Fibroblast of gingiva (primary cell): ENCODE data around the gene DDX27.
"Not testable (repeated sequence)": the region's sequence is repeated elsewhere in the genome, so short reads cannot be mapped to it uniquely, and the experiment has no call there.

Experiments
- DNase-seq: peaks from one replicate; pipeline ENCODE4 v3.0.0-alpha.2; 2011; ENCODE audit warnings: low read depth

Gene DDX27

GRCh38 chr20:49219091-49219923 is at the start of gene DDX27:
DDX27 (plus strand) TSS chr20:49219416; CDS start chr20:49219449, 33 bp downstream.
- peak; percentile 98 for DNase-seq

DNA sequence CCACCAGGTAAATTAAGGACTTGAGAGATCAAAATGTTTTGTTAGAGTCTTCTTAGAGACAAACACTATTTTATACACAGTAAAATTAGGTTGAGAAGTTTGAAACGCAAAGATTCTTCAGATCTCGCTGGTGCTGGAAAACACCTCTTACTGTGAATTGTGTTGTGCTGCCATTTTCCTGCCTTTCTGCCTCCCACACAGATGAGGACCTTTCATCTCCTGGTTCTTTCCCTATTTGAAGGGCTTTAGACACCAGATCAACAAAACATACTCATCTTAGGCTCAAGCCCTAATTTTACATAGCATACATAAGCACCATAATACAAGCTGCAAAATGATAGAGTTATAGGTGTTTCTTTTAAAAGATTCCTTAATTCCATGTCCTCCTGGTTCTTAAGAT is 49.7 kb upstream of the DDX27 start:
- no peak for DNase-seq

GRCh38 chr20:49170714-49171113 is 48.5 kb upstream of the DDX27 start:
- no peak for DNase-seq

GRCh38 chr20:49171909-49172308 is 47.3 kb upstream of the DDX27 start:
- no peak for DNase-seq

- no peak for DNase-seq
Observed at GRCh38 chr20:49172413-49172812, 46.8 kb upstream of the DDX27 start.

DNA sequence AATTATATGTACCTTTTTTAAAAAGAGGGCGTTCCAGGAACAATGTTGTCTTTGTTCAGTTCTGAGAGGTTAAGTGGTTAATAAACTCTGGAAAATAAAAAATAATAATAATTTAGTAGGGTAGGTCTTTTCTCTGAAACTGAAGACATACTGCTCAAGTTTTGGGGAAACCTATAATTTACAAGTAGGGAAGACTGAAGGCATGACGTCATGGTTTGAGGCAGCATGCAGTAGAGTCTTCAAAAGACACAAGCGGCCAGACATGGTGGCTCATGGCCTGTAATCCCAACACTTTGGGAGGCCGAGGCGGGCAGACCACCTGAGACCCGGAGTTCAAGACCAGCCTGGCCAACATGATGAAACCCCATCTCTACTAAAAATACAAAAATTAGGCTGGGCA is 45.0 kb upstream of the DDX27 start:
- DNase-seq = no peak

GRCh38 chr20:49179368-49180277 is 39.6 kb upstream of the DDX27 start:
- no peak for DNase-seq

DNA sequence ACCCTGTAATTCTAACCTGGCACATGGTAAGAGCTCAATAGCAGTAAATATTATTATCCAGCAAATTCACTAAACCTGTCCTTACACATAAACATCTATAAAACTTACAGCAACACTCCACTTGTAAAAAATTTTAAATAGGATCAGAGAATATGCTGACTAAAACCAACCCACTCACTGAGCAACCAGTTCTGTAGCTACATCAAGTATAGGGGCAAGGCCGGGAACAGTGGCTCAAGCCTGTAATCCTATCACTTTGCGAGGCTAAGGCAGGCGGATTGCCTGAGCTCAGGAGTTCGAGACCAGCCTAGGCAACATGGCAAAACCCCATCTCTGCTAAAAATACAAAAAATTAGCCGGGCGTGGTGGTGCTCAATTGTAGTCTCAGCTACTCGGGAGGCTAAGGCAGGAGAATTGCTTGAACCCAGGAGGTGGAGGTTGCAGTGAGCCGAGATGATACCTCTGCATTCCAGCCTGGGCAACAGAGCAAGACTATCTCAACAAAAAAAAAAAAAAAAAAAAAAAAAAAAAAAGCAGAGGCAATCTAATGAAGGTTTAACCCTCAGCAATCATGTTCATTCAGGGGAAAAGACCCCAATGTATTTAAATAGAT is 37.8 kb upstream of the DDX27 start:
- DNase-seq = no peak

DNA sequence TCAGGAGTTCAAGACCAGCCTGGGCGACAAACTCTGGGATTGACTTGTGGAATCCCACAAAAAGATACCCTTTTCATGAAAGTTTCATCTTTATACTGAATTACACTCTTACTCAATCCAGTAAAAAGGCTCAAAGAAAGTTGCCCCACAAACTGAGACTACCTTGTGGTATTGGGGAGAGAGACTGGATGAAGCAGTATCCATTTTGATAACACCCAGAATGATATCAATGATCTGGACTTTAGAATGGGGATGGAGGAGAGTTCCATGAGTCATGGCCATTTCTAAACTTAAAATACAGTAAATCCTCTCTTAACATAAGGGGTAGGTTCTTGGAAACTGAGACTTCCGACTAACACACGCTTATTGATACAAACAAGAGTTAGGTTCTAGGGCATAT is 35.8 kb upstream of the DDX27 start:
- no peak for DNase-seq

DNA sequence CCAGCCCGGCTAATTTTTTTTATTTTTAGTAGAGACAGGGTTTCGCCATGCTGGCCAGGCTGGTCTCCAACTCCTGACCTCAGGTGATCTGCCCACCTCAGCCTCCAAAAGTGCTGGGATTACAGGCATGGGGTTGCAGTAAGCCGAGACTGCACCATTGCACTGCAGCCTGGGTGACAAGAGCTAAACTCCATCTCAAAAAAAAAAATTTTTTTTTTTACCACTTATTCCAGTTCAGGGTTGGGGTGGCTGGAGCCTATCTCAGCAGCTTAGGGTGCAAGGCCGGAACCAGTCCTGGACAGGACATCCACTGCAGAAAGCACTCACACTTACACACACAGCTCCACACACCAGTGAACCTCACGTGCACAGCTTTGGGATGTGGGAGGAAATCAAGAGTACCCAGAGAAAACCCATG is 35.1 kb upstream of the DDX27 start:
- DNase-seq = not testable (repeated sequence)

- DNase-seq = no peak
Observed at GRCh38 chr20:49184691-49185070, 34.5 kb upstream of the DDX27 start.

DNA sequence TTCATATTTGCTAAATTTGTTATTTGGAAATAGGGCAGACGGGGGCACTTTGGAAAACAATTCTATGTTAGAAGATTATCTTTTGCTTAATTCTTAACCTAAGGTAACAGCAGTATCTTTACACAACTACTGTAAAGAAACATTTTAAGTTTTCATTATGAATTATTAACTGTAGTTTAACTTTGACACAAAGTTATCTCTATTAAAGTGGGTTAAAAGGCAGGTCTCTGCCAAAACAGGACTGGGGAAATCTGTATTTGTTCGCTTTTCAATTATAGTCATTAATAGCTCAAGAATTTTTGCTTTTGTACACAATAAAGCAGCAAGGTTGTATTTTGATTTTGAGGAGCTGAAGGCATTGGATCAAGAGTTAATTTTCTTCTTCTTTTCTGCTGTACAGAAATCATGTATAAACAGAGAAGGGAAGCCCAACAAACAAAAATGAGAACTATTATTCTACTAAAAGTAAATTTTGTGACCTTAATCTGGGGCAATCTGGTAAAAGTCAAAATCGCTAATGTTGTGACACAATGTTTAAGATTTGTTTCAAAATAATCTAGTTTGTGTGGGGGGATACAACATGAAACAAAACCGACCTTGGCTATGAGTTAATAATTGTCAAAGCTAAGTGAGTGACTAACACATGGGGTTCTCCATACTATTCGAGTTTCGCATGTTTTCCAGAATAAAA is 34.0 kb upstream of the DDX27 start:
- DNase-seq = no peak

DNA sequence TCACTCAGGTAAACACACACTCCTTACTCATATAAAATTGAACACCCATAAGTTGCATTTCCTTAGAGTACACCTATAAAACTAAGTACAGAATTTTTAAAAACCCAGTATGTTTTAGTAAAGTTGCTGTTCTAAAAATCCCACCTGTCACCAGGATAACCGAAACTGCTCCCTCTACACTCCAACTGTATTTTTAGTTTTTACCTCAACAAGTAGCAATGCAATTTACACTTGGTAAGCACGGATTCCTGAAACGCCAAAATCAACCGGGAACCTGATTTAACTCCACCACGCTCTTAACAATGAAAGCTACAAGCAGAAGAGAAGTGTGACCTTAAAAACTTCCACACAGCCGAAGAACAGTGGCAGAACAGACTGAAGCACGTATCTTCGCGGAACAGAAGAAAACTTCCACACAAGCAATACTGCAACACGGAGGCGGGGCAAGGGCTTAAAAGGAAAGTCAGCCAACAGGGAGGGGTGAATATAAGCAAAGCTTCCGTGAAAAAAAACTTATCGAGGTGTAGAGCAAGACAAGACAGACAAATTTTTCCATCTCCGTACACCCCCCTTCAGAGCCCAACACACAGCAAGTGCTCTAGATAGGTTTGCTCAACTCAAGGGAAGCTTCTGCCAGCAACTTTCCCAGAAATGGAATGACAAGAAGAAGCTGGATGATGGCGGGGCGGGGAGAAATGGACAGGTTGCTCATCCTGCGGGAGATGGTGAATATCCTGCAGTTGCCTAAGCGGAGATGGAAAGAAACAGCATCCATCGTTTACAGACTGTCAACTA is 32.5 kb upstream of the DDX27 start:
- DNase-seq = peak; percentile 38

- no peak for DNase-seq
Observed at GRCh38 chr20:49187330-49187850, 31.8 kb upstream of the DDX27 start.

- peak; percentile 96 for DNase-seq
Observed at GRCh38 chr20:49187851-49188641, 31.2 kb upstream of the DDX27 start, which contains the start of gene STAU1. STAU1 (minus strand) TSS chr20:49188334; CDS start chr20:49166201, 22,133 bp downstream.

GRCh38 chr20:49192944-49193518 is 26.2 kb upstream of the DDX27 start:
- not testable (repeated sequence) for DNase-seq

DNA sequence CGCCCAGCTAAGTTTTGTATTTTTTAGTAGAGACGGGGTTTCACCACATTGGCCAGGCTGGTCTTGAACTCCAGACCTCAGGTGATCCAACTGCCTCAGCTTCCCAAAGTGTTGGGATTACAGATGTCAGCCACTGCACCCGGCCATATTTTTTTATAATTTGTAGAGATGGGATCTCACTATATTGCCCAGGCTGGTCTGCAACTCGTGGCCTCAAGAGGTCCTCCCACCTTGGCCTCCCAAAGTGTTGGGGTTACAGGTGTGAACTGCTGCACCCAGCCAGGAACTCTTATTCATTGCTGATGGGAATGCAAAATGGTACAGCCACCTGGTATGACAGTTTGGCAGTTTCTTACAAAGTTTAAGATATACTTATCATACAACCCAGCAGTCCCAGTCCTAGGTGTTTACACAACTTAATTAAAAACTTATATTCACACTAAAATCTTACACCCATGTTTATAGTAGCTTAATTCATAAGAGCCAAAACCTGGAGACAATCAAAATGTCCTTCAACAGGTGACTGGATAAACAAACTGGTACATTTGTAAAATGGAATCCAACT is 19.4 kb upstream of the DDX27 start:
- no peak for DNase-seq

GRCh38 chr20:49203011-49203410 is 16.2 kb upstream of the DDX27 start:
- DNase-seq = no peak

GRCh38 chr20:49203746-49204145 is 15.5 kb upstream of the DDX27 start:
- DNase-seq = no peak
